ENCODE data around the gene LENG8.

GRCh38 chr19:54415901-54416673 lies 32.9 kb upstream of the LENG8 start:
- TF ChIP-seq TAF1 (IDR thresholded peaks at IDR 0.05; ENCODE audit: borderline replicate concordance, low read depth, low read length) (no peak), POLR2A (IDR thresholded peaks at IDR 0.05; ENCODE audit: low read depth, low read length) (no peak), POLR2AphosphoS5 (IDR thresholded peaks at IDR 0.05; ENCODE audit: low read depth, low read length) (no peak)
